Liver (tissue), 3 donors: ENCODE data around the gene SIL1.

Source experiments
- CTCF ChIP-seq: fragments of 150-350 bp; IDR thresholded peaks from 2 replicates; pipeline ENCODE4 v1.5.1; 2017; ENCODE audit warnings: improper control_type of control experiment, low read depth, low read length; ENCODE audit not compliant: missing input control
- FOXA1 ChIP-seq: IDR thresholded peaks from 2 replicates; pipeline ENCODE4 v1.6.1; 2016; ENCODE audit warnings: antibody characterized with exemption
- MAX ChIP-seq: IDR thresholded peaks from 2 replicates; pipeline ENCODE4 v1.6.1; 2016; ENCODE audit warnings: antibody characterized with exemption
- RAD21 ChIP-seq, 2 donors: IDR thresholded peaks; 2 replicates each; pipeline ENCODE4 v1.6.1; 2016; ENCODE audit warnings: antibody characterized with exemption in 2 of 2, mild to moderate bottlenecking in 2 of 2
- YY1 ChIP-seq: IDR thresholded peaks from 2 replicates; pipeline ENCODE4 v1.6.1; 2016; ENCODE audit warnings: antibody characterized with exemption, mild to moderate bottlenecking
- TF ChIP-seq, protein P1 (sequence below): IDR thresholded peaks from 2 replicates; pipeline ENCODE4 v1.6.1; 2016; ENCODE audit warnings: antibody characterized with exemption
- donor health status: healthy.
- donor health status: healthy.

GRCh38 chr5:138981586-138981985, 216.6 kb downstream of the SIL1 start:
- TF ChIP-seq CTCF (no peak), MAX (no peak), FOXA1 (no peak), RAD21 (IDR thresholded peaks at IDR 0.05) (no peak), YY1 (no peak)
- TF ChIP-seq, protein P1, sequence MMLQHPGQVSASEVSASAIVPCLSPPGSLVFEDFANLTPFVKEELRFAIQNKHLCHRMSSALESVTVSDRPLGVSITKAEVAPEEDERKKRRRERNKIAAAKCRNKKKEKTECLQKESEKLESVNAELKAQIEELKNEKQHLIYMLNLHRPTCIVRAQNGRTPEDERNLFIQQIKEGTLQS = no peak
